Muscle layer of duodenum (tissue), 2 donors: Measurements from ENCODE around the gene TTC7B.

Experiments
- H3K27ac ChIP-seq: one replicate; pipeline ENCODE4 v1.7.0; 2013; ENCODE audit warnings: mild to moderate bottlenecking, low read length
- H3K27me3 ChIP-seq: one replicate; pipeline ENCODE4 v1.7.0; 2013; ENCODE audit warnings: low read depth, mild to moderate bottlenecking, control low read depth, low read length
- H3K36me3 ChIP-seq, 2 donors: one replicate each; pipeline ENCODE4 v1.7.0; 2013; ENCODE audit warnings: low read length in 2 of 2, control low read depth in 1 of 2, mild to moderate bottlenecking in 1 of 2; ENCODE audit not compliant: insufficient read depth in 2 of 2, control insufficient read depth in 1 of 2
- H3K4me1 ChIP-seq, 2 donors: one replicate each; pipeline ENCODE4 v1.7.0; 2013; ENCODE audit warnings: low read length in 2 of 2, mild to moderate bottlenecking in 2 of 2, control low read depth in 1 of 2, moderate library complexity in 1 of 2; ENCODE audit not compliant: insufficient read depth in 2 of 2, control insufficient read depth in 1 of 2
- H3K4me3 ChIP-seq, 2 donors: one replicate each; pipeline ENCODE4 v1.7.0; 2013; ENCODE audit warnings: low read length in 2 of 2, low read depth in 1 of 2, mild to moderate bottlenecking in 1 of 2
- H3K9me3 ChIP-seq, 2 donors: one replicate each; pipeline ENCODE4 v1.7.0; 2013; ENCODE audit warnings: low read length in 2 of 2, control low read depth in 1 of 2, mild to moderate bottlenecking in 1 of 2; ENCODE audit not compliant: control insufficient read depth in 1 of 2
- donor health status: healthy.

TTC7B gene

DNA sequence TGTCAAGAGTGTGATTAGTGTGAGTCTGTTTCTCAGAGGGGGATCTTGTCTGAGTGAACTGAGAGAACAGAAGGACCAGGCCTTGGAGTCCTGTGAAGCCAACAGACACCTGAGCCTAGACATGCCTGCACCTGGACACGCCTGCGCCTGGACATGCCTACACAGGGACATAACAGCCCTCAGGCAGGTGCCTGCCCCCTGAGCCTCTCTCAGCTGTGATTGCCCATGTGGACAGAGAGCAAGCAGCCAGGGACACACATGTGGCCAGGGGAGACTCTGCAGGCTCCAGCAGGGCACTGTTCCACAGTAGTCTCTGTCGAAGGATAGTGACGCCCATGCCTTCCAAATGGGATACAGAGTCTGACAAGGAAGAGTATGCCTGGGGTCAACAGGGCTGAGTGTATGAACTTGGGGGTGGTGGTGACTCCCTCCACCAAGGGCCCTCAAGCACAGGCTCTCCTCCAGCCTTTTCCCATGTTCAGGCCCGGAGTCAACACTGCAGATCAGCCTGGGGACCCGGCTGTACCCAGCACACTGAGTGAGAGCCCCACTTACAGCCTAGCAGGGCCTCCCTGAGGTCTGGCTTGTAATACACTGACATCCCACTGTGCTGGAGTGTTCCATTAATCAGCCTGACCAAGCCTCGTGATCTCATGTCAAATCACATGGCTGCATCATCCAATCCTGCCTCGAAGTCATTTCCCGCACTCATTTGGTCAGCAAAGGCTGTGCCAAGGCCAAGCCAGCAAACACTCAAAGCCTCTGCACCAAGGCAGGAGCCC, 246.4 kb downstream of the TTC7B start:
- Histone ChIP-seq H3K27ac (no peak overlapping the region), H3K4me1 (peaks cover 0 to 23% of the 10 kb centered on the region in 2 donors)

DNA sequence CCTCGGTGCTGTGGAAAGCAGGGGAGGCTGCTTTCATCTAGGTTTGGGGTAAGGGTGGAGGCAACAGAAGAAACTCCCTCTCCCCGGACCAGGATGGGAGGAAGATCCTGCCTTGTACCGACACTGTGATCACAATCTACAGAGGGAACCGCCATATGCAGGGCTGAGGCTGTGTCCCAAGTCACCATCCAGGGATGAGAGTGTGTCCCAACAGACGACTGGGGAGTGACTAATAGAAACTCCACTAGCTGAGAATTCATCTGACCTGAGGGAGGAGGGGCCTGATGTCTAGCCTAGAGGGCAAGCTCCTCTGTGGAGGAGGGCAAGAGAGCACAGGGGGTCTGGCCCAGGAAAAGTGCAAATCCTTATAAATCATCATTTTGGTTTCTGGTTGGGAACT, 247.0 kb downstream of the TTC7B start:
- H3K9me3 ChIP-seq, result no peaks in the 10 kb centered on the region
- H3K36me3 ChIP-seq, result peaks cover 0 to 16% of the 10 kb centered on the region in 2 donors
- H3K27me3 ChIP-seq, result no peaks in the 10 kb centered on the region
- peaks cover 0 to 21% of the 10 kb centered on the region in 2 donors for H3K4me1 ChIP-seq
- no peak overlapping the region for H3K4me3 ChIP-seq
- H3K27ac ChIP-seq, result peak overlapping the region; percentile 0

More for the DNA sequence above, 246.4 kb downstream of the TTC7B start:
- no peaks in the 10 kb centered on the region for H3K9me3 ChIP-seq
- H3K27me3 ChIP-seq, result no peaks in the 10 kb centered on the region
- H3K4me3 ChIP-seq, result no peak overlapping the region
- H3K36me3 ChIP-seq, result peaks cover 0 to 16% of the 10 kb centered on the region in 2 donors

DNA sequence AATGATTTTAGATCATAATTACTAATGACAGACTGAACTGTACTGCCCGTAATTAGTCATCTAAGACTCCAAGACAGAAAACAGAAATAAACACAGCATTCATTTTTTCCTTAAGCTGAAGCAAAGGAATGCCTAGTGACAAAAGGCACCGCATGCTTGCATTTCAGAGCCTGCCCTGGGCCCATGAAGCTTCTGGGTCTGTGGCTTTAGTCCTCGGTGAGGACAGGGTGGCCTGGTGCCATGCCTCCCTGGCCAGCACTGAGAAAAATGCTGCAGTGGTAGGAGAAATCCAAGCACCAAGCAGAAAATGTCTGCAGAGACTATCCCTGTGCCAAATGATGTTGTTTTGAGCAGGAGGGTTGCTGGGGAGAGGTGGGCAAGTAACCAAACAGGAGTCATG, 247.8 kb downstream of the TTC7B start:
- Histone ChIP-seq H3K27ac (peak overlapping the region; percentile 39), H3K4me3 (no peak overlapping the region), H3K9me3 (no peaks in the 10 kb centered on the region), H3K27me3 (no peaks in the 10 kb centered on the region), H3K4me1 (peaks cover 0 to 20% of the 10 kb centered on the region in 2 donors), H3K36me3 (peaks cover 0 to 16% of the 10 kb centered on the region in 2 donors)

DNA sequence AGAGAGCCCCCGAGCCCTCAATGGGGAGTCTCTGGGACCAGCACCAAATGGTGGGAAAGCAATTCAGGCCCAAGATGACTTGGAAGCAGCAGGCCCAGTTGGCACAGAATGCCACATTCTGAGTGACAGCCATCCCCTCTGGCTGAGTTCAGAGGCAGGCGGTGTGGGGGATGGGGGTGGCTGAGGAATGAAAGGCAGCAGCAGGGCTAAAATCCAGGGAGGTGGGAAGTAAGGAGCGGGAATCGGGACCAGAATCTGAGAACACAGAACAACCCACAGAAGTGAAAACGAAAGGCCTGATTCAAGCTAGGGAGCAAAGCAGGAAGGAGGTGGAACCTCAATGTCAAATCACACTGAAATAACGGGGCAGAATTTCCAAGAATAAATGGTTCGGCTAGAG, 248.2 kb downstream of the TTC7B start:
- H3K9me3 ChIP-seq, result no peaks in the 10 kb centered on the region
- no peak overlapping the region for H3K4me3 ChIP-seq
- no peaks in the 10 kb centered on the region for H3K27me3 ChIP-seq
- H3K36me3 ChIP-seq, result peaks cover 0 to 16% of the 10 kb centered on the region in 2 donors
- peaks cover 0 to 20% of the 10 kb centered on the region in 2 donors for H3K4me1 ChIP-seq
- peak overlapping the region; percentile 39 for H3K27ac ChIP-seq

DNA sequence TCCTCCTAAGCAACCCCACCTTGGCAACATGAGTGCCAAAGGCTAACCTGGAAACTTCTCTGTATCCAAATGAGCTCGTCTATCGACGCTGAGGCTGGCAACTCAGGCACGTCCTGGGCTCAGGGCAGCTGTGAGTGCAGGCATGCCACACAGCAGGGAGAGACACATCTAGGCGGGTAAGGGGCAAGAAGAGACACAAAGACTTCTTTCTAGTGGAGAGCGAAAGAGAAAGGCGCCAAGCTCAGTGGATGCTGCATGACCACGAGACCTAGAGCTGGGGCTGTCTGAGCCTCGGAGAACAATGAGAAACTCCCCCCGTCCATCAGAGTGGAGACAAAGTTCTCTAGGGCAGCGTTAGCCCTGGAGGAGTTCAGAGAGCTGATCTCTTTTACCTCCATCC, 249.0 kb downstream of the TTC7B start:
- H3K27me3 ChIP-seq, result no peaks in the 10 kb centered on the region
- H3K36me3 ChIP-seq, result peaks cover 0 to 16% of the 10 kb centered on the region in 2 donors
- H3K4me3 ChIP-seq, result no peak overlapping the region
- H3K27ac ChIP-seq, result no peak overlapping the region
- no peaks in the 10 kb centered on the region for H3K9me3 ChIP-seq
- peaks cover 0 to 20% of the 10 kb centered on the region in 2 donors for H3K4me1 ChIP-seq

DNA sequence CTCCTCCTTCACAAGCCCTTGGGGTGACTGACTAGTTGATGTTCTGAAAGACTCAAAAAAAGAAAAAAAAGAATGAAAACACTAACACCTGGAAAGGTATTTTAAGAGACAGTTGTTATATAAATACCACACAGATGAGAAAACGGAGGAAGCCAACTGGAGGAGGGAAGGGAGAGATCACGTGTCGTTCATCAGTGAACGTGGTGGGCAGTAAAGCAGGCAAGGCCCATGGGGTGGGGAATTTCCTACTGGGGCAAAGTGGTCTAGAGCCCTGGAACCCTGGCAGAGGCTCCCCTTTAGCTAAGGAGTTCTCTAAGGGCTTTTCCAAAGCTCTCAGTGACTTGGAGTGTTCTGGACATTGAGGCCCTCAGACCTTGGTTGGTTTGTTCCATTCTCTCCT, 249.7 kb downstream of the TTC7B start:
- Histone ChIP-seq H3K36me3 (peaks cover 0 to 10% of the 10 kb centered on the region in 2 donors), H3K4me3 (no peak overlapping the region), H3K27me3 (no peaks in the 10 kb centered on the region), H3K27ac (no peak overlapping the region), H3K4me1 (peaks cover 0 to 20% of the 10 kb centered on the region in 2 donors), H3K9me3 (no peaks in the 10 kb centered on the region)

DNA sequence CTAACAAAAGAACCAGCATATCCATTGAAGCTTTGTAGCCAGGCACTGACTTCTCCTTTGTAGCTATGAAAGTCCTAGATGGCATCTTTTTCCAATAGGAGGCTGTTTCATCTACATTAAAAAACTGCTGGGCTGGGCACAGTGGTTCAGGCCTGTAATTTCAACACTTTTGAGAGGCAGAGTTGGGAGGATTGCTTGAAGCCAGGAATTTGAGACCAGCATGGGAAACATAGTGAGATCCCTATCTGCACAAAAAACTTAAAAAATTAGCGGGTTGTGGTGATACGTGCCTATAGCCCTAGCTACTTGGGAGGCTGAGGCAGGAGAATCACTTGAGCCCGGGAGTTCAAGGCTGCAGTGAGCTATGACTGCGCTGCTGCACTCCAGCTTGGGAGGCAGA, 251.7 kb downstream of the TTC7B start:
- no peak overlapping the region for H3K27ac ChIP-seq
- H3K9me3 ChIP-seq, result no peaks in the 10 kb centered on the region
- no peaks in the 10 kb centered on the region for H3K27me3 ChIP-seq
- no peaks in the 10 kb centered on the region for H3K36me3 ChIP-seq
- H3K4me3 ChIP-seq, result no peak overlapping the region
- H3K4me1 ChIP-seq, result peaks cover 0 to 20% of the 10 kb centered on the region in 2 donors

DNA sequence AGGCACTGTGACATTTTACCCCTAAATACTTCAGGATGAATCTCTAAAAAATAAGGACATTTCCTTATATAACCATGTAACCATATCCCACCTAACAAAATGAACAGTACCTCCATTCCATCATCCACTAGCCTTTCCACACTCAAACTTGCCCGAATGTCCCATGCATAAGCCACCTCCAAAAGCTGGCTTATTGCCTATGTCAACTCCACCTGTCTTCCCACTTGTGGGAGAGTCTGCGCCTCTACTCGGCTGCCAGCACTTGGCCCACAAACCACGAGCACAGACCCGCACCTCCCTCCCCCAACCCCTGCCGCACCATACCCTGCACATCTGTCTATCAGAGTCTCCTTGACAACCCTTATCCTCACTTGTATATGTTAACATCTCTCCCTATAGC, 253.6 kb downstream of the TTC7B start:
- Histone ChIP-seq H3K4me1 (peaks cover 0 to 4% of the 10 kb centered on the region in 2 donors), H3K36me3 (no peaks in the 10 kb centered on the region), H3K4me3 (no peak overlapping the region), H3K9me3 (no peaks in the 10 kb centered on the region), H3K27ac (no peak overlapping the region), H3K27me3 (no peaks in the 10 kb centered on the region)

DNA sequence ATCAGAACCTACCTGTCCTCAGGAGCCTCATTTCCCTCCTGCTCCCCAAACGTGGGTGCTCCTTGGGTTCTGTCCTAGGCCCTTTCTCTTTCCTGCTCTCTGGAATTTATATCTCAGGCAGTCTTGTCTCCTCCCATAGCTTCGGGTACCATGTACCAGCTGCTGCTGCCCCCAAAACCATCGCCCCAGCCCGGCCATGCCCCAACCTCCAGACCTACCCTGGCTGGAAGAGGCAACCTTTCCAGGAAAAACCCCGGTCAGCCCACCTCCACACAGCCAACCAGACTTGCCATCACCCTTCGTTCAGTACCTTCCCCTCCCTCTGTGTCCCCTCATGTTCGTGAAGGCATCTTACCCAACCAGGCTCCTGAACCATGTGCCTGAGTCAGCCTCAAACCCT, 254.3 kb downstream of the TTC7B start:
- Histone ChIP-seq H3K4me1 (peaks cover 0 to 4% of the 10 kb centered on the region in 2 donors), H3K36me3 (no peaks in the 10 kb centered on the region), H3K9me3 (no peaks in the 10 kb centered on the region), H3K27ac (no peak overlapping the region), H3K4me3 (no peak overlapping the region), H3K27me3 (no peaks in the 10 kb centered on the region)

DNA sequence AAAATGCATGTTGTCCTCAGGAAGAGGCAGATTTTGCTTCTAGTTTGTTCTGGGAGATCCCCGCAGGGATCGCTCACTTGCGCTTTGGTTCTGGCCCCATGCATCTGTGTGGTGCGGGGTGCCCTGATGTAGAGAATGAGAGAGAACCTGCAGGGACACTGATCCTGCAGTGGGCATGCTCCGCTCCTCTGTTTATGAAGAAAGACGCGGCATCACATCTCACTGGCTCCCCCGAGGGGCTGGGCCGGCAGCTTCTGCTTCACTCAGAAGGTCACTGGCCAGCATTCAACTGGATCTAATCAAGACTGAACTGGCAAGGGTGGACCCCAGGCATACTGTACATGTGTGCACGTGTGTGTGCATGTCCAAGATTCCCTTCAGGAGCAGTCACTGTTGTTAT, 255.2 kb downstream of the TTC7B start:
- Histone ChIP-seq H3K36me3 (no peaks in the 10 kb centered on the region), H3K4me3 (no peak overlapping the region), H3K4me1 (peaks cover 0 to 12% of the 10 kb centered on the region in 2 donors), H3K27ac (no peak overlapping the region), H3K27me3 (no peaks in the 10 kb centered on the region), H3K9me3 (no peaks in the 10 kb centered on the region)

DNA sequence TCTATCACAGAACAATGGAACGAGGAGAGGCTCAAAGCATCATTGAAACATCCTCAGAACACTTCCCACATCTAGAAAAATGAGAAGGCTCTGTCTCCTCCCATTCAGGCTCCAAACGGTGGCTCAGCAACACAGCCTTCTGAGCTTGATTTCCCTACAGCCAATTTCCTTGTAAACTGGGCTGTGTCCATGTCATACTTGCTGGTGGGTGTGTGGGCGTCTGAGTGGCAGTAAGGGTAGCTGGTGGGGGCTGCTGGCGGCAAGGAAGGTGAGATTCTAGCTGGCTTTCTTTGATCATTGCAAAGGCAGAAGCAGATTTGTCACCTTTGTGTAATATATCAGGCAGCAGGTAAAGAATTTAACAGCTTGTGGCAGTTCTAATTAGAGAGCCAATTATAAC, 255.7 kb downstream of the TTC7B start:
- Histone ChIP-seq H3K9me3 (no peaks in the 10 kb centered on the region), H3K27ac (no peak overlapping the region), H3K4me1 (peaks cover 0 to 16% of the 10 kb centered on the region in 2 donors), H3K36me3 (no peaks in the 10 kb centered on the region), H3K4me3 (no peak overlapping the region), H3K27me3 (no peaks in the 10 kb centered on the region)
